ENCODE data around the gene CCL18.

GRCh38 chr17:36105781-36106492 is 41.9 kb downstream of the CCL18 start:
- TF ChIP-seq POLR2AphosphoS5 (IDR thresholded peaks at IDR 0.05) (no peak), POLR2A (IDR thresholded peaks at IDR 0.05) (no peak), CTCF (IDR thresholded peaks at IDR 0.05) (no peak)

Measured in sigmoid colon (tissue), 4 donors.